Prostate gland (tissue), 2 donors: ENCODE data around the gene PMPCA.

Source experiments
- CTCF ChIP-seq, 4 experiments: fragments of 200-600 bp in 2 of 4; fragments of 450-650 bp in 2 of 4; sonication (generic) in 2 of 4; IDR thresholded peaks; 1 replicate in 3 of 4; 2 replicates in 1 of 4; pipeline ENCODE4 v1.5.1; 2016 to 2019; ENCODE audit warnings: antibody characterized with exemption in 4 of 4, mild to moderate bottlenecking in 2 of 4, moderate library complexity in 2 of 4
- POLR2A ChIP-seq: fragments of 450-650 bp; IDR thresholded peaks from one replicate; pipeline ENCODE4 v1.6.1; 2016; ENCODE audit warnings: antibody characterized with exemption, mild to moderate bottlenecking
- POLR2AphosphoS5 ChIP-seq: sonication (generic); formaldehyde crosslinking; IDR thresholded peaks from one replicate; pipeline ENCODE4 v1.6.1; 2017; ENCODE audit warnings: antibody characterized with exemption

- TF ChIP-seq CTCF (IDR thresholded peaks at IDR 0.05) = no peak
- TF ChIP-seq POLR2AphosphoS5 = no peak
- TF ChIP-seq POLR2A = no peak
Measured at GRCh38 chr9:136366826-136367225, 43.6 kb upstream of the PMPCA start.
